AG08396 (cell line): ENCODE measurements around the gene PUDP.

Source experiments
- DNase-seq: peaks from one replicate; pipeline ENCODE4 v3.0.0; 2012; ENCODE audit warnings: low spot score, mixed read lengths

The PUDP gene

GRCh38 chrX:7072856-7073255, 75.1 kb downstream of the PUDP start:
- DNase-seq, result no peak

- no peak for DNase-seq
These were observed 76.6 kb downstream of the PUDP start for GRCh38 chrX:7071390-7071789.

- DNase-seq, result no peak
These were observed 78.4 kb downstream of the PUDP start for GRCh38 chrX:7069556-7069955.

- DNase-seq, result no peak
These were observed 79.0 kb downstream of the PUDP start for GRCh38 chrX:7068939-7069367.

- DNase-seq, result no peak
These were observed 80.7 kb downstream of the PUDP start for GRCh38 chrX:7067256-7067655.

GRCh38 chrX:7065473-7065872, 82.5 kb downstream of the PUDP start:
- no peak for DNase-seq

- DNase-seq, result no peak
These were observed 85.0 kb downstream of the PUDP start for GRCh38 chrX:7062903-7063302.

GRCh38 chrX:7062276-7062675, 85.7 kb downstream of the PUDP start:
- DNase-seq, result peak; percentile 5

GRCh38 chrX:7061429-7061828, 86.5 kb downstream of the PUDP start:
- DNase-seq, result no peak

- DNase-seq, result no peak
These were observed 87.5 kb downstream of the PUDP start for GRCh38 chrX:7060444-7060843.

GRCh38 chrX:7059859-7060258, 88.1 kb downstream of the PUDP start:
- no peak for DNase-seq

GRCh38 chrX:7059214-7059838, 88.6 kb downstream of the PUDP start:
- no peak for DNase-seq

- DNase-seq, result no peak
These were observed 92.4 kb downstream of the PUDP start for GRCh38 chrX:7055386-7056137.

GRCh38 chrX:7054219-7055216, 93.4 kb downstream of the PUDP start:
- no peak for DNase-seq

- no peak for DNase-seq
These were observed 95.4 kb downstream of the PUDP start for GRCh38 chrX:7052541-7052940.

- no peak for DNase-seq
These were observed 97.7 kb downstream of the PUDP start for GRCh38 chrX:7050271-7050670.

GRCh38 chrX:7047951-7048350, 100.0 kb downstream of the PUDP start:
- DNase-seq, result no peak

- no peak for DNase-seq
These were observed 102.6 kb downstream of the PUDP start for GRCh38 chrX:7045238-7045955.

GRCh38 chrX:7043796-7044433, 104.0 kb downstream of the PUDP start:
- peak; percentile 12 for DNase-seq

- peak; percentile 8 for DNase-seq
These were observed 119.7 kb downstream of the PUDP start for GRCh38 chrX:7028246-7028645.

GRCh38 chrX:7027071-7027470, 120.9 kb downstream of the PUDP start:
- DNase-seq, result no peak
